Middle frontal gyrus (tissue), 1 donor: ENCODE data around the gene DCAF4.
A peak's percentile ranks its signal among the peaks of the same experiment; 100 is the strongest.
"Not testable (repeated sequence)": the region's sequence is repeated elsewhere in the genome, so short reads cannot be mapped to it uniquely, and the experiment has no call there.

Experiments
- DNase-seq: peaks from one replicate; pipeline ENCODE4 v3.0.0-alpha.2; 2015; ENCODE audit warnings: low spot score; ENCODE audit errors: extremely low spot score

Gene DCAF4

GRCh38 chr14:72929316-72930080 is 3.2 kb downstream of the DCAF4 start:
- DNase-seq = no peak

- no peak for DNase-seq
Observed at GRCh38 chr14:72932893-72933292, 6.6 kb downstream of the DCAF4 start.

GRCh38 chr14:72939630-72940029 is 13.4 kb downstream of the DCAF4 start:
- no peak for DNase-seq

- DNase-seq = no peak
Observed at GRCh38 chr14:72941286-72941985, 15.2 kb downstream of the DCAF4 start.

- DNase-seq = no peak
Observed at GRCh38 chr14:72942934-72943333, 16.7 kb downstream of the DCAF4 start.

GRCh38 chr14:72943876-72944430 is 17.7 kb downstream of the DCAF4 start:
- no peak for DNase-seq

GRCh38 chr14:72945356-72946027 is 19.2 kb downstream of the DCAF4 start:
- DNase-seq = no peak

- no peak for DNase-seq
Observed at GRCh38 chr14:72946491-72946890, 20.2 kb downstream of the DCAF4 start.

GRCh38 chr14:72947366-72948160 is 21.3 kb downstream of the DCAF4 start:
- DNase-seq = no peak

GRCh38 chr14:72948481-72949138 is 22.3 kb downstream of the DCAF4 start:
- DNase-seq = peak; percentile 53

- no peak for DNase-seq
Observed at GRCh38 chr14:72952171-72952570, 25.9 kb downstream of the DCAF4 start.

GRCh38 chr14:72956741-72957140 is 30.5 kb downstream of the DCAF4 start:
- DNase-seq = not testable (repeated sequence)

GRCh38 chr14:72957213-72957612 is 30.9 kb downstream of the DCAF4 start:
- DNase-seq = no peak

GRCh38 chr14:72958548-72958947 is 32.3 kb downstream of the DCAF4 start:
- DNase-seq = no peak

GRCh38 chr14:72961016-72961415 is 34.8 kb downstream of the DCAF4 start:
- DNase-seq = not testable (repeated sequence)

GRCh38 chr14:72961579-72962335 is 35.5 kb downstream of the DCAF4 start:
- DNase-seq = no peak

- DNase-seq = not testable (repeated sequence)
Observed at GRCh38 chr14:72962336-72962754, 36.1 kb downstream of the DCAF4 start.

- no peak for DNase-seq
Observed at GRCh38 chr14:72962829-72963312, 36.6 kb downstream of the DCAF4 start.

- no peak for DNase-seq
Observed at GRCh38 chr14:72965249-72965648, 39.0 kb downstream of the DCAF4 start.

GRCh38 chr14:72966038-72966437 is 39.8 kb downstream of the DCAF4 start:
- no peak for DNase-seq
